GM19452 (cell line): Measurements from ENCODE around the gene TMPRSS12.
"Not testable (repeated sequence)": the region's sequence is repeated elsewhere in the genome, so short reads cannot be mapped to it uniquely, and the experiment has no call there.

Experiments used
- ATAC-seq: cut with Tn5 transposase; IDR thresholded peaks from one replicate; pipeline ENCODE4 v1.9.1; 2021; ENCODE audit not compliant: unreplicated experiment

Gene TMPRSS12

GRCh38 chr12:50925920-50926319 lies 83.2 kb downstream of the TMPRSS12 start:
- ATAC-seq = no peak

- no peak for ATAC-seq
These were observed 83.7 kb downstream of the TMPRSS12 start for GRCh38 chr12:50926415-50926814.

- not testable (repeated sequence) for ATAC-seq
These were observed 84.2 kb downstream of the TMPRSS12 start for GRCh38 chr12:50926932-50927331.

- no peak for ATAC-seq
These were observed 84.6 kb downstream of the TMPRSS12 start for GRCh38 chr12:50927356-50927755.

GRCh38 chr12:50927766-50928224 lies 85.1 kb downstream of the TMPRSS12 start:
- no peak for ATAC-seq

GRCh38 chr12:50928392-50928791 lies 85.7 kb downstream of the TMPRSS12 start:
- ATAC-seq = no peak

- ATAC-seq = no peak
These were observed 87.1 kb downstream of the TMPRSS12 start for GRCh38 chr12:50929831-50930230.

GRCh38 chr12:50930477-50930876 lies 87.8 kb downstream of the TMPRSS12 start:
- ATAC-seq = not testable (repeated sequence)

GRCh38 chr12:50932787-50933280 lies 90.1 kb downstream of the TMPRSS12 start:
- no peak for ATAC-seq

GRCh38 chr12:50933459-50934124 lies 90.9 kb downstream of the TMPRSS12 start:
- no peak for ATAC-seq

- ATAC-seq = no peak
These were observed 91.7 kb downstream of the TMPRSS12 start for GRCh38 chr12:50934371-50934851.

GRCh38 chr12:50934981-50935807 lies 92.5 kb downstream of the TMPRSS12 start:
- ATAC-seq = no peak

GRCh38 chr12:50936821-50937530 lies 94.2 kb downstream of the TMPRSS12 start:
- ATAC-seq = no peak
